ENCODE results near the gene ZNRF4. TPM values are rescaled to one million over a fixed set of nuclear protein-coding genes. Genes with fewer than 3 reads are reported as not detected.

The ZNRF4 gene
- total and polyA plus RNA-seq, 9 of the 15 experiments (the other 6 are each of a cell fraction or from before 2014, with no cell fraction given) = not detected

- ChIA-PET POLR2A (interaction anchor here (0.7 to 1.4 kb wide), 4 partner anchors 13 to 257 kb away, joined by 3 to 4 read pairs (median 3); no protein-coding TSS in a partner anchor), CTCF (ENCODE audit: low intra/inter-chr PET ratio) (no interaction called here)
- BruUV-seq (replicated peaks) = no TSS peak
- Histone ChIP-seq H3K27ac (ENCODE audit: extremely low read depth, low read depth, low read length) (no peak overlapping the region), H3K4me2 (ENCODE audit: insufficient read depth, low read length) (no peak overlapping the region), H3K4me3 (no peak overlapping the region), H3K4me1 (replicated peaks in 1 of 2; ENCODE audit: control insufficient read depth in 2 of 2, insufficient read depth in 2 of 2, low read length in 2 of 2) (peaks cover 14 to 16% of the 10 kb centered on the region in 2 experiments; a peak in 4 of 5 replicates), H3K9me3 (replicated peaks; ENCODE audit: control insufficient read depth, insufficient read depth, low read depth, low read length) (no peaks in the 10 kb centered on the region), H4K20me1 (replicated peaks; ENCODE audit: control insufficient read depth, insufficient read depth, low read length) (no peaks in the 10 kb centered on the region), H3K27me3 (ENCODE audit: control insufficient read depth in 2 of 2, insufficient read depth in 2 of 2, low read length in 2 of 2) (peaks cover 0 to 5% of the 10 kb centered on the region in 2 experiments; a peak in 1 of 5 replicates), H3K9me1 (ENCODE audit: control insufficient read depth, insufficient read depth, low read length) (peaks cover 3% of the 10 kb centered on the region), H3K79me2 (ENCODE audit: control insufficient read depth, insufficient read depth, low read length) (no peaks in the 10 kb centered on the region), H3K36me3 (ENCODE audit: control insufficient read depth, insufficient read depth, low read length) (no peaks in the 10 kb centered on the region), H2AFZ (ENCODE audit: low read depth, low read length) (no peak overlapping the region), H3K9ac (ENCODE audit: insufficient read depth in 1 of 2, low read depth in 2 of 2, low read length in 2 of 2) (0 out of 4 replicates have a peak overlapping the region, but pooled peaks of 1 of the 2 experiments have one; percentile 61)
- FAIRE-seq = peak; percentile 35
- peak; percentile 64 for ATAC-seq
- 11% methylated on average over 9 of the region's 10 CpGs for WGBS (ENCODE audit: insufficient coverage, low coverage, missing lambda C conversion rate)
- in situ Hi-C loops (cut with MboI) = no loop called here
- intact Hi-C loops (cut with micrococcal nuclease) = no loop called here
- DNase-seq (ENCODE audit: extremely low read depth in 1 of 4, low spot score in 3 of 4) = peak; percentile 53 to 66 (median 60)
- TF ChIP-seq ZNF316 (IDR thresholded peaks at IDR 0.05) (no peak), ARID1B (IDR thresholded peaks at IDR 0.05) (0 out of 2 replicates have a peak, but pooled peaks have one; percentile 16), MBD2 (IDR thresholded peaks at IDR 0.05; ENCODE audit: borderline replicate concordance, low read depth) (no peak), TAF7 (tag; IDR thresholded peaks at IDR 0.05) (no peak), DIDO1 (tag; IDR thresholded peaks at IDR 0.05; ENCODE audit: low read depth) (no peak), HNRNPH1 (optimal IDR thresholded peaks at IDR 0.05; ENCODE audit: low read depth, low read length) (no peak), CREB5 (CRISPR knock-in tag; IDR thresholded peaks at IDR 0.05) (no peak), POLR2B (IDR thresholded peaks at IDR 0.05; ENCODE audit: low read depth, partially characterized antibody) (no peak), ZZZ3 (IDR thresholded peaks at IDR 0.05) (no peak), BCL6 (CRISPR knock-in tag; IDR thresholded peaks at IDR 0.05) (no peak)
- TF ChIP-seq, protein P1, sequence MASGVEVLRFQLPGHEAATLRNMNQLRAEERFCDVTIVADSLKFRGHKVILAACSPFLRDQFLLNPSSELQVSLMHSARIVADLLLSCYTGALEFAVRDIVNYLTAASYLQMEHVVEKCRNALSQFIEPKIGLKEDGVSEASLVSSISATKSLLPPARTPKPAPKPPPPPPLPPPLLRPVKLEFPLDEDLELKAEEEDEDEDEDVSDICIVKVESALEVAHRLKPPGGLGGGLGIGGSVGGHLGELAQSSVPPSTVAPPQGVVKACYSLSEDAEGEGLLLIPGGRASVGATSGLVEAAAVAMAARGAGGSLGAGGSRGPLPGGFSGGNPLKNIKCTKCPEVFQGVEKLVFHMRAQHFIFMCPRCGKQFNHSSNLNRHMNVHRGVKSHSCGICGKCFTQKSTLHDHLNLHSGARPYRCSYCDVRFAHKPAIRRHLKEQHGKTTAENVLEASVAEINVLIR (CRISPR knock-in tag; IDR thresholded peaks at IDR 0.05) = no peak
- TF ChIP-seq, protein P2, sequence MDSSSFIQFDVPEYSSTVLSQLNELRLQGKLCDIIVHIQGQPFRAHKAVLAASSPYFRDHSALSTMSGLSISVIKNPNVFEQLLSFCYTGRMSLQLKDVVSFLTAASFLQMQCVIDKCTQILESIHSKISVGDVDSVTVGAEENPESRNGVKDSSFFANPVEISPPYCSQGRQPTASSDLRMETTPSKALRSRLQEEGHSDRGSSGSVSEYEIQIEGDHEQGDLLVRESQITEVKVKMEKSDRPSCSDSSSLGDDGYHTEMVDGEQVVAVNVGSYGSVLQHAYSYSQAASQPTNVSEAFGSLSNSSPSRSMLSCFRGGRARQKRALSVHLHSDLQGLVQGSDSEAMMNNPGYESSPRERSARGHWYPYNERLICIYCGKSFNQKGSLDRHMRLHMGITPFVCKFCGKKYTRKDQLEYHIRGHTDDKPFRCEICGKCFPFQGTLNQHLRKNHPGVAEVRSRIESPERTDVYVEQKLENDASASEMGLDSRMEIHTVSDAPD (CRISPR knock-in tag; IDR thresholded peaks at IDR 0.05) = no peak
- TF ChIP-seq, protein P3, sequence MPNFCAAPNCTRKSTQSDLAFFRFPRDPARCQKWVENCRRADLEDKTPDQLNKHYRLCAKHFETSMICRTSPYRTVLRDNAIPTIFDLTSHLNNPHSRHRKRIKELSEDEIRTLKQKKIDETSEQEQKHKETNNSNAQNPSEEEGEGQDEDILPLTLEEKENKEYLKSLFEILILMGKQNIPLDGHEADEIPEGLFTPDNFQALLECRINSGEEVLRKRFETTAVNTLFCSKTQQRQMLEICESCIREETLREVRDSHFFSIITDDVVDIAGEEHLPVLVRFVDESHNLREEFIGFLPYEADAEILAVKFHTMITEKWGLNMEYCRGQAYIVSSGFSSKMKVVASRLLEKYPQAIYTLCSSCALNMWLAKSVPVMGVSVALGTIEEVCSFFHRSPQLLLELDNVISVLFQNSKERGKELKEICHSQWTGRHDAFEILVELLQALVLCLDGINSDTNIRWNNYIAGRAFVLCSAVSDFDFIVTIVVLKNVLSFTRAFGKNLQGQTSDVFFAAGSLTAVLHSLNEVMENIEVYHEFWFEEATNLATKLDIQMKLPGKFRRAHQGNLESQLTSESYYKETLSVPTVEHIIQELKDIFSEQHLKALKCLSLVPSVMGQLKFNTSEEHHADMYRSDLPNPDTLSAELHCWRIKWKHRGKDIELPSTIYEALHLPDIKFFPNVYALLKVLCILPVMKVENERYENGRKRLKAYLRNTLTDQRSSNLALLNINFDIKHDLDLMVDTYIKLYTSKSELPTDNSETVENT (CRISPR knock-in tag; IDR thresholded peaks at IDR 0.05) = no peak
- TF ChIP-seq, protein P4, sequence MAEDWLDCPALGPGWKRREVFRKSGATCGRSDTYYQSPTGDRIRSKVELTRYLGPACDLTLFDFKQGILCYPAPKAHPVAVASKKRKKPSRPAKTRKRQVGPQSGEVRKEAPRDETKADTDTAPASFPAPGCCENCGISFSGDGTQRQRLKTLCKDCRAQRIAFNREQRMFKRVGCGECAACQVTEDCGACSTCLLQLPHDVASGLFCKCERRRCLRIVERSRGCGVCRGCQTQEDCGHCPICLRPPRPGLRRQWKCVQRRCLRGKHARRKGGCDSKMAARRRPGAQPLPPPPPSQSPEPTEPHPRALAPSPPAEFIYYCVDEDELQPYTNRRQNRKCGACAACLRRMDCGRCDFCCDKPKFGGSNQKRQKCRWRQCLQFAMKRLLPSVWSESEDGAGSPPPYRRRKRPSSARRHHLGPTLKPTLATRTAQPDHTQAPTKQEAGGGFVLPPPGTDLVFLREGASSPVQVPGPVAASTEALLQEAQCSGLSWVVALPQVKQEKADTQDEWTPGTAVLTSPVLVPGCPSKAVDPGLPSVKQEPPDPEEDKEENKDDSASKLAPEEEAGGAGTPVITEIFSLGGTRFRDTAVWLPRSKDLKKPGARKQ (CRISPR knock-in tag; IDR thresholded peaks at IDR 0.05) = no peak
Measured at GRCh38 chr19:5430237-5430636, 25.0 kb upstream of the ZNRF4 start.
